Large intestine (tissue), 3 donors: Measurements from ENCODE around the gene PARD3. TPM values are rescaled to one million over a fixed set of nuclear protein-coding genes. Genes with fewer than 3 reads are reported as not detected.

Experiments used
- DNase-seq, 2 donors: peaks; one replicate each; pipeline versions ENCODE4 v3.0.0 to v3.0.0-alpha.2; 2013
- H3K27ac ChIP-seq: one replicate; pipeline ENCODE4 v1.5.1; 2013; ENCODE audit warnings: low read length
- H3K27me3 ChIP-seq: 2 replicates; pipeline ENCODE4 v1.6.1; 2013; ENCODE audit warnings: low read length; ENCODE audit not compliant: control insufficient read depth, insufficient read depth
- H3K36me3 ChIP-seq: 2 replicates; pipeline ENCODE4 v1.6.1; 2013; ENCODE audit warnings: low read length; ENCODE audit not compliant: control insufficient read depth, insufficient read depth
- H3K4me1 ChIP-seq: one replicate; pipeline ENCODE4 v1.6.1; 2013; ENCODE audit warnings: low read length; ENCODE audit not compliant: control insufficient read depth, insufficient read depth
- H3K4me3 ChIP-seq: one replicate; pipeline ENCODE4 v1.5.1; 2013; ENCODE audit warnings: low read length
- H3K9me3 ChIP-seq: one replicate; pipeline ENCODE4 v1.6.1; 2013; ENCODE audit warnings: mild to moderate bottlenecking, low read depth, low read length, moderate library complexity; ENCODE audit not compliant: control insufficient read depth
- WGBS: methylation state at CpG from one replicate; pipeline ENCODE4 v1.1.5; 2013; ENCODE audit warnings: low lambda C conversion rate; ENCODE audit not compliant: insufficient coverage; 5-methylcytosine and 5-hydroxymethylcytosine counted together
- polyA plus RNA-seq: library from polyadenylated mRNA; unstranded; fragments of 120-200 nt; gene quantifications from one replicate; pipeline ENCODE4 v1.2.1, GENCODE V29; 2013

The PARD3 gene
- polyA plus RNA-seq, 1 donor = 25.5 TPM

DNA sequence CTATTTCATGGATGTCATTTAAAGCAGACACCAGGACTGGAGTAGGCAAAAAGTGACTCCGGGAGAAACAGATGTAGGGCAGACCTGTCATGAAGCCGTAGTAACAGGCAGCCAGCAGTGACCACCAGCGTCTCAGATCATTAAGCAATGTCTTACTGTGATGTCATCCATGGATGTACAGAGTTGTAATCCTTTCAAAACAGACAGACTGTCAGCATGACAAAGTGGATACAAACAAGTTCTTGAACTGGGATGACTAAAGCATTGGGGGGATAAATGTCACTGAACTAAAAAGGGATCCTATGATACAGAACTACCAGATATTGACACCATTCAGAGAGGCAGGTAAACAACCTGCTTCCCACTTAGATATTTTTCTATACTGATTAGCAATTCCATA is 675.5 kb downstream of the PARD3 start:
- DNase-seq = no peak
- no peaks in the 10 kb centered on the region for H3K36me3 ChIP-seq
- no peaks in the 10 kb centered on the region for H3K4me1 ChIP-seq
- no CpG with 5 or more reads among the region's 3 CpGs for WGBS
- no peak overlapping the region for H3K4me3 ChIP-seq
- no peak overlapping the region for H3K27ac ChIP-seq
- no peaks in the 10 kb centered on the region for H3K9me3 ChIP-seq
- H3K27me3 ChIP-seq = no peaks in the 10 kb centered on the region

DNA sequence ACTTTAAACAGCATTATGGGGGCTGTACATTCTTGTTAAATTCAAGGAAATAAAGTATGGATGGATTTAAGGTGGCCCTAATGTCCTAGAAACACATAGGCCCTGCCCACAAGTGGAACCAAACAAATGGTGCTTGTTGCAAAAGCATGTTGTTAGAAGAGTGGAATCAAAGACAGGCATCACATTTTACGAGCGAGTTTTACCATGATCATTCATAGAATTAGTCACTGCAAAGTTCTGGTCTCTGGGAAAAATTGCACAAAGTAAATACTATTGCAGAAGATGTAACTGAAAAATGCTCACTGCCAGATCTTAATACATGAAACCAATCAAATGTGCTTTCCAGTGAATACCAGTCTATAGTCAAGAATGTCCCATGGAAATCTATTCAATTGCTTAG is 677.1 kb downstream of the PARD3 start:
- no CpG with 5 or more reads among the region's 2 CpGs for WGBS
- Histone ChIP-seq H3K36me3 (no peaks in the 10 kb centered on the region), H3K27ac (no peak overlapping the region), H3K4me1 (no peaks in the 10 kb centered on the region), H3K9me3 (peaks cover 2% of the 10 kb centered on the region), H3K27me3 (no peaks in the 10 kb centered on the region), H3K4me3 (no peak overlapping the region)
- DNase-seq = no peak

DNA sequence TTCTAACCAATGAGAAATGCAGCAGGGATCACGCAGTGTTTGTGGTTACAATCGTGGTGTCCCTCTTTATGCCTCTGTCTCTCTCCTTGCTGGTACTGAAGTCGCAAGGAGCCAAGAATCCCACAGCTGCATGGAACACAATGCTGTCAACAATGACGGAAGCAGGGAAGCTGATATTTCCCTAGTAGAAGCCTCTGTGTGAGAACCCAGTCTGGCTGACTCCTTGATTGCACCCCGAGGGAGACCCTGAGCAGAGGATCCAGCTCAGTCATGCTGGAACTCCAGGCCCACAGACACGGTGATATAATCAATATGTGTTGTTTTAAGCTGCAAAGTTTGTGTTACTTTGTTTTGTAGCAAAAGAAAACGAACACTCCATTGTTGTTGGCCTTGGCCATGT is 677.9 kb downstream of the PARD3 start:
- H3K4me1 ChIP-seq = no peaks in the 10 kb centered on the region
- H3K9me3 ChIP-seq = peaks cover 6% of the 10 kb centered on the region
- H3K27me3 ChIP-seq = no peaks in the 10 kb centered on the region
- no CpG with 5 or more reads among the region's 7 CpGs for WGBS
- no peak overlapping the region for H3K27ac ChIP-seq
- no peak for DNase-seq
- no peaks in the 10 kb centered on the region for H3K36me3 ChIP-seq
- no peak overlapping the region for H3K4me3 ChIP-seq

DNA sequence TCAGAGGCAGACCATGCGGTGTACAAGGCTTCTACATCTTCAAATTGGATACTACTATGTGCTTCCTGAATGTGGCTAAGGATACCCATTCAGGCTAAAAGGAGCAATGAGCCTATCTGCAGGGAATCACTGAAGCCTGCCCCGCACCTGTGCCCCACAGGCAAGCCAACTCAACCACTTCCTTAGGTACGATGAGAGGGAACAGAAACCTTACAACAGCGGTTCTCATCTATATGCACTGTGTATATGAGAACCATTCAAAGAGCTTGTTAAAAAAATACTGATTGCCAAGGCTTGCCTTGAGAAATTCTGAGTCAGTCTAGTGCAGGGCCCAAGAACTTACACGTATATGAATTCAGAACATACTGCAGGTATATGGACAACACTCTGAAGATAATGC is 679.6 kb downstream of the PARD3 start:
- Histone ChIP-seq H3K27ac (no peak overlapping the region), H3K36me3 (peaks cover 6% of the 10 kb centered on the region), H3K9me3 (peaks cover 6% of the 10 kb centered on the region), H3K27me3 (no peaks in the 10 kb centered on the region), H3K4me1 (no peaks in the 10 kb centered on the region), H3K4me3 (no peak overlapping the region)
- 100% methylated on average over 1 of the region's 5 CpGs for WGBS
- DNase-seq = no peak

DNA sequence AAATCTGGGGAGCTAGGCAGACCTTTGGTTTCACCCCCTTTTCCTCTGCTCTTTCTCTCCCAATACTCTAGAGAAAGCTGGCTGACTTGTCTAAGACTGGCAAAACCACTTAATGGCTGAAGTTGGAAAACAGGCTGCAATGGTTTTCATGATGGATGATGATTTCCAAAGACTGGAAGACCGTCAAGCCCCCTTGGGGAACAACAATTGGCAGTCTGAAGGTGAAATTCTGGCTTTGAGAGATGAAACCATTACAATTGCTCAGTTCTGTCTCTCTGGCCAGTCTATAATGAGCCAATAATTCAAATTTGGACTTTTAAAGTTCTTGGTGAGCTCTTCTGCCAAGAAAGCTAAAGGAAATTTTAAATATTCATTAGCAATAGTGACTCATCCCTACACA is 680.5 kb downstream of the PARD3 start:
- Histone ChIP-seq H3K4me3 (no peak overlapping the region), H3K9me3 (peaks cover 6% of the 10 kb centered on the region), H3K27ac (no peak overlapping the region), H3K4me1 (no peaks in the 10 kb centered on the region), H3K27me3 (no peaks in the 10 kb centered on the region), H3K36me3 (peaks cover 13% of the 10 kb centered on the region)
- DNase-seq = no peak
- no CpG with 5 or more reads among the region's 1 CpG for WGBS

DNA sequence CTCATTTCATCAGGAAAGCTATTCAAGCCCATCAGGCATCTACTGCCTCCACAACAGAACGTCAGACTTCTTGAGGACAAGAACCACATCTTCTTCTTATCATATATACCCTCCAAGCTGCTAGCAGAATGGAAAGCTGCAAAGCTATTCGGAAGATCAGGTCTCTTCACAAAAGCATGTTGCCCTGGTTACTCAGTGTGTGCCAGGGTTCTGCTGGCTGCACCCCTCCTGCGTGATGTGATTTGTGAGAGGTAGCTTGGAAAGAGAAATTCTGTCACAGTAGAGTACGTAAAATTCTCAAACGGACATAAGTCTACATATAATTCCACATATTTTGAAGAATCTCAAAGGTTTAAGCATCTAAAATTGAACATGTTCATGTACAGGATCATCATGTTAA is 681.7 kb downstream of the PARD3 start:
- Histone ChIP-seq H3K4me1 (no peaks in the 10 kb centered on the region), H3K36me3 (peaks cover 13% of the 10 kb centered on the region), H3K9me3 (peaks cover 6% of the 10 kb centered on the region), H3K4me3 (no peak overlapping the region), H3K27ac (no peak overlapping the region), H3K27me3 (no peaks in the 10 kb centered on the region)
- no peak for DNase-seq
- WGBS = 100% methylated on average over 2 of the region's 5 CpGs

DNA sequence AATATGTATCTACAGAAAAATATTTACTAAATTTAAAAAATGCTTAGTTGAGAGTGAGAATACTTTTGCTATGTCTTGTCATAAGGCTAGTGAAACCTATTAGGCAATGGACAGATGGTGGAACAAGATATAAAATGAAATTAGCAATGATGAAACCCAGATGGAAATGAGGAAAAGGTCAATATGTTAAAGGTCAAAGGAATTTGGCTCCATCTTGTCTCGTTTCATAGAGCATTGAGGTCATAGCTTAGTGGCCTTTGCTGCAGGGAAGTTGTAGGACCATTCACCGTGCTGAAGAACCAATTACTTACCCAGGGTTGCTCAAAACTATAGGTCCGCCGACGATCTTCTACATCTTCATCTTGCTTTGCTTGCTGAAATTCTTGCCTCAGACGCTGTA is 683.9 kb downstream of the PARD3 start:
- no peak for DNase-seq
- H3K9me3 ChIP-seq = peaks cover 6% of the 10 kb centered on the region
- no CpG with 5 or more reads among the region's 6 CpGs for WGBS

DNA sequence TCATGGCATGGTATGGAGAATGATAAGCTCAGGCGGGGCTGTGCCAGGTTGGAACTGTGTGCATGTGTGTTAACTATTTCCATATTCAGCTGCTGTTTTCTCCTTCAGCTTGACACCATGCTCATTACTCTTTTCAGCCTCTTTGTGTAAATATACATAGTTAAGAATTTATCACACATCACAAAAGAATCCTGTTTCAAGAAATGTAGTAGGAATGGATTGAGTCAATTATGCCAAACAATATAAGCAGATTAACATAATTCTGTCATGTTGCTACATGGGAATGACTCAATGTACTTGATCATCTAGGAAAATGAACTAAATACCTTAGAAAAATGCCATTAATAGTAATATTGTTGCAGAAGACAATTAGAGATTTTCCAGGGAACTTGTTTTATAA is 687.4 kb downstream of the PARD3 start:
- H3K4me1 ChIP-seq = no peaks in the 10 kb centered on the region
- no peaks in the 10 kb centered on the region for H3K27me3 ChIP-seq
- WGBS = no CpG with 5 or more reads among the region's 1 CpG
- H3K4me3 ChIP-seq = no peak overlapping the region
- DNase-seq = no peak
- peaks cover 13% of the 10 kb centered on the region for H3K36me3 ChIP-seq
- H3K9me3 ChIP-seq = peaks cover under 1% of the 10 kb centered on the region
- no peak overlapping the region for H3K27ac ChIP-seq

More for the DNA sequence above, 683.9 kb downstream of the PARD3 start:
- no peaks in the 10 kb centered on the region for H3K4me1 ChIP-seq
- H3K4me3 ChIP-seq = no peak overlapping the region
- H3K36me3 ChIP-seq = peaks cover 13% of the 10 kb centered on the region
- H3K27ac ChIP-seq = no peak overlapping the region
- H3K27me3 ChIP-seq = no peaks in the 10 kb centered on the region

DNA sequence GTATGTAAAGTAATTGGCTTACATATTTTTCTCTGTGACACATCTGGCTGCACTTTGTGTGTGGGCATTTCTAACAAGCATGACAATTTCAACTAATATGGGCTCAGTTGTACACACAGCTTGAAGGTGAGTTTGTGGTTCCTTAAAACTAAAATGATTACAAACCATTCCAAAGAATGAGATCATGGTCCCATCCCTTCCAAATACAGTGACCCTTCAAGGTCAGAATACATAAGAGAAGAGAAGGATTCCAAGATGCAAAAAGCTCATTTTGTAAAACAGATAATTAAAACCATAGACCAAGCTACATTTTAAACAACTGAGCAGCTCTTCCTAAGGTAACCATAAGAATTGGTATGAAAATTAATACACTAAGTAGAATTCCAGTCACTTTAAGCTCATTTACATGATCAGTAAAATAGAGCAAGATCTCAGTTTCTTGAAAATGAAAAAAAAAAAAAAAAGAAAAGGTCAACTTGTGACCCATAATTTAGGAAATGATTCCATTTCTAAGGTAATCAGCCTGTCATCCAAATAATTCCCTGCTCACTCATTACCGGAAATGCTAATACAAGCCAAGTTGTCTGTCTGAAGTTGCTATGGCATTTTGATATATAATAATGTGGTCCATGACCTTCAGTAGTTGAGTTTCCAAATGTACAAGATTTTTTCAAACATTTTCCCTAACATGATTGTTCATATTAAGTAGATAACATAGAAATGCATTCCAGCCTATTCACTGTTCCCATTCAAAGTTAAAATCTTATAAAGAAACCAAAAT is 688.5 kb downstream of the PARD3 start:
- WGBS = no CpG with 5 or more reads among the region's 1 CpG

DNA sequence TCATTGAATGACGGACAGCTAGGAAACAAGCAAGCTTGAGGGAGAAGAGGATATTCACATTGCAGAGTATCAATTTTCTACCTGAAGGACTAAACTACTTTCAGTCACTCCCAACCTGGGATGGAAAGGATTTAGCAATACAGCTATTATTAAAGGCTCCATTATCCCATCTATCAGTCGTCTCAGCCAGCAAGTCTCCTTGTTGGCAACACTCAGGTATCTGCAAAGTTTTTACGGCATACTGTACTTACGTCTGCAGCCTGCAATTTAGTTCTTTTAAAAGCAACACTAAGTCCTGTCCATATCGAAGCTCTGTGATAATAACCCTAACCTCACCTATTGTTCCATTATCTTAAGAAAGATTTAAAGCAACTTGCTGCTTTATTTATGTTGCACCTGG is 689.4 kb downstream of the PARD3 start:
- no peak for DNase-seq
- no peaks in the 10 kb centered on the region for H3K9me3 ChIP-seq
- H3K4me3 ChIP-seq = no peak overlapping the region
- peaks cover 4% of the 10 kb centered on the region for H3K4me1 ChIP-seq
- H3K36me3 ChIP-seq = peaks cover 9% of the 10 kb centered on the region
- 41% methylated on average over 4 of the region's 5 CpGs for WGBS
- no peaks in the 10 kb centered on the region for H3K27me3 ChIP-seq
- no peak overlapping the region for H3K27ac ChIP-seq

More for the DNA sequence above, 688.5 kb downstream of the PARD3 start:
- Histone ChIP-seq H3K4me3 (no peak overlapping the region), H3K27ac (no peak overlapping the region), H3K27me3 (no peaks in the 10 kb centered on the region), H3K4me1 (no peaks in the 10 kb centered on the region), H3K36me3 (peaks cover 13% of the 10 kb centered on the region), H3K9me3 (no peaks in the 10 kb centered on the region)
- no peak for DNase-seq

DNA sequence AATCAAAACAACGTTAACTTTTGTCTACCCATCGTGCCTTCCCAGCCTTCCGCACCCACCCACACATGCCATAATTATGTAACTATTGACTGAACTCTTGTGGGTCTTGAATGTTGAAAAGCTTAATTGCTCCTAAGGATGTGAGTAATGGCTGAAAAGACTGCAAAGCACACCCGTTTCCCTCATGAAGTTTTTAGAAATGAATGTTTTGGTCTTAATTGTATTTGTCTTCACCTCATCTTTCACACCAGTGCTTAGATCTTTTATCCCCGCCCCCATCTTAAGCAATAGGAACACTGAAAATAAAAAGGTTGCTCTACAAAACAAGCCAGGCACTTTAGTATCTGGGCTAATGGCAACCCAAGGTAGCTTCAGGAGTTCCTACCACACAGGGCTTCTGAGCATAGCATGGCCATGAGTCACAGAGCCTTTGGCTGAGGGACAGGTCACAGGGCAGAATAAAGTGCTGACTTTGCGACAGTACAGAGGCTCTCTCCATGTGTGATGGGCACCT is 690.5 kb downstream of the PARD3 start:
- no CpG with 5 or more reads among the region's 6 CpGs for WGBS

More for the DNA sequence above, 690.5 kb downstream of the PARD3 start:
- no peak for DNase-seq
- Histone ChIP-seq H3K4me3 (no peak overlapping the region), H3K27ac (no peak overlapping the region), H3K27me3 (no peaks in the 10 kb centered on the region), H3K36me3 (no peaks in the 10 kb centered on the region), H3K4me1 (peaks cover 4% of the 10 kb centered on the region), H3K9me3 (no peaks in the 10 kb centered on the region)
